Activated CD8-positive, alpha-beta memory T cell treated with anti-CD3 and anti-CD28 coated beads, Interleukin-2, amount 50 U/mL, for 48 hours (primary cell): Measurements from ENCODE around the gene KCNJ6.
"Not testable (repeated sequence)": the region's sequence is repeated elsewhere in the genome, so short reads cannot be mapped to it uniquely, and the experiment has no call there.

Source experiments
- DNase-seq: peaks from one replicate; pipeline ENCODE4 v3.0.0-alpha.2; 2020

The KCNJ6 gene

GRCh38 chr21:37916310-37917051 is at the start of gene KCNJ6:
Gene KCNJ6 (minus strand): TSS chr21:37916457. CDS start chr21:37840682, 75,775 bp downstream.
- DNase-seq: peak; percentile 55

- DNase-seq: no peak
These were observed 49.0 kb upstream of the KCNJ6 start for GRCh38 chr21:37965088-37965805.

DNA sequence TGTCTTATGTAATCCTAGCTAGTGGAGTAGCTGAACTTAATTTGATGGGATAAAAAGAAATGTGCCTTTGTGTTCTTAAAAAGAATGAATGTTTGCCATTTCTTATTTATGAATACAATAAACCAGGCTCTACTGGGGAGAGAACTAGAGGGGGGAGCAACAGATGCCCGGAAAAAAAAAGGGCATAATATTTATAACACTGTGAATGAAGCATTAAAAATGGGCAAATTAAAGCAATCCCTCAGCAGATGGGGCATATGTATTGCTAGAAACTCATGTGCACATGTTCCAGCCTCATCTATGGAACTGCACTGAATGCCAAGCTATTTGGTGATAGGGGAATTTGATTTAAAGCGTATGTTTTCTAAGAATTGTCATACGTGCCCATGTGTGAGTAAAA is 42.3 kb upstream of the KCNJ6 start:
- no peak for DNase-seq

DNA sequence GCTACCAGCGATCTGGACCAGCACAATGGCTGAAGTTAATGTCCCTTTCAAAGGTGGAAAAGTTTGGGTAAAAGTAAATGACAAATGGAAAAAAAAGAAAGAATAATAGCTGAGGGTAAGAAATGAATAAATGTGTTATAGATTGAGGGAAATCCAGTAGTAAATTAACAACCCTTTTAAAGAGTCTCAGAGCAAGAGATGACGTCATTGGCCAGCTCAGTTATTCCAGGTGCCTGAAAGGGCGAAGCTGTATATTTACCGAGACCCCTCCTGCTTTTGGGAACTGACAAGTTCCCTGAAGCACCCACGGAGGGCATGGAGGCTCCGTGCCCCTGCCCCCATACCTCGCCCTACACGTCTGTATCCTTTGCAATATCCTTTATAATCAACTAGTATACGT is 40.5 kb upstream of the KCNJ6 start:
- no peak for DNase-seq

GRCh38 chr21:37945036-37945435 is 28.8 kb upstream of the KCNJ6 start:
- DNase-seq: no peak

DNA sequence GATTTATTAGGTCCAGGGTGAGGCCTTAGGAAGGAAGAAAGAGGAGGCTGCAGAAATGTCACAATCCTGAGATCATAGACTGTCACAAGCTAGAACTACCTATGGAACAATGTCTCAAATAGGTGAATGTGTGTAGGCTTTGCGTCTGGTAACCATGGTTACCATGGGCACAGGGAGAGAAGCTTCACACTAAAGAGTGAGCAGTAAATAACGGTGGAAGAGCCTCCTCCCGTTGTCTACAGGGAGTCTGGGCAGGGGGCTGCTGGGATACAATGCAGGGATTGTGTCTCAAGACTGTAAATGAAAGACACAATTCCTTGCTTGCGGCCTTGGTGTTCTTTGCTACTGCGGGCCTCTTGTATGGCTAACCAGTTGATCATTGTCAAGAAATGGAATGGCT is 28.2 kb upstream of the KCNJ6 start:
- DNase-seq: no peak

DNA sequence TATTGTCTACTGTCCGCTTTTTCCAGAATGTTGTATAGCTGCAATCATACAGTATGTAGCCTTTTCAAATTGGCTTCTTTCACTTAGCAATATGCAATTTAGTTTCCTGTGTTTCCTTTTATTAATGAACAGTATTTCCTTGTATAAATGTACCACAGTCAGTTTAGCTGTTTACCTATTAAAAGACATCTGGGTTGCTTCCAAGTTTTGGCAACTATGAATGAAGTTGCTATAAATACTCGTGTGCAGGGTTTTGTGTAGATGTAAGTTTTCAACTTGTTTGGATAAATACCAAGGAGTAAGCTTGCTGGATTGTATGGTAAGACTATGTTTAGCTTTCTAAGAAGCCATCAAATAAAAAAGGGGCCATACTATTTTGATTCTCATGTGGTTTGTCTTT is 24.4 kb upstream of the KCNJ6 start:
- DNase-seq: no peak

DNA sequence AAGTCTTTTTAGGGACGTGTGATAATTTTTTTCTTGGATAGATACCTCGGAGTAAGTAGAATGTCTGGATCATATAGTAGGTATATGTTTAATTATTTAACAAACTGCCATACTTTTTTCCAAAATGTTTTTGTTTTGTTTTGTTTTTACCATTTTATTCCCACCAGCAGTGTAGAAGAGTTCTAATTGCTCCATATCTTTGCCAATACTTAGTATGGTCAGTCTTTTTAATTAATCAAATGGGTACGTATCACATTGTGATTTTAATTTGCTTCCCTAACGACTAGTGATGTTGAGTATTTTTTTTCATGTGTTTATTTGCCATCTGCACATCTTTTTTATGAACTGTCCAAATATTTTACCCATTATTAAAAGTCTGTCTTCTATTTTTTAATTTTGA is 23.6 kb upstream of the KCNJ6 start:
- DNase-seq: no peak

DNA sequence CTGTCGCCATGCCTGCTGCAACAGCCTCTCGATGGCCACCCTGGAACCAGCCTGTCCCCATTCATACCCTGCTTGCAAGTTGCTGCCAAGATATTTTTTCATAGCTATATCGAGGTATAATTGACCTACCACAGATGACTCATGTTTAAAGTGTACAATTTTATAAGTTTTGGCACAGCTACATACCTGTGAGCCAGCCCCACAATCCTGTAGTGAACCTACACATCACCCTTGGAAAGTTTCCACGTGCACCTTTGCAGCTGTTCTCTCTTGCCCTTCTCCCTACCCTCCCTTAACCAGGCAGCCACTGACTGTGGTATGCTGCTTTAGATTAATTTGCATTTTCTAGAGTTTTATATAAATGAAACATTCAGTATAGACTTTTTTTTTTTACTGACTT is 23.0 kb upstream of the KCNJ6 start:
- no peak for DNase-seq

DNA sequence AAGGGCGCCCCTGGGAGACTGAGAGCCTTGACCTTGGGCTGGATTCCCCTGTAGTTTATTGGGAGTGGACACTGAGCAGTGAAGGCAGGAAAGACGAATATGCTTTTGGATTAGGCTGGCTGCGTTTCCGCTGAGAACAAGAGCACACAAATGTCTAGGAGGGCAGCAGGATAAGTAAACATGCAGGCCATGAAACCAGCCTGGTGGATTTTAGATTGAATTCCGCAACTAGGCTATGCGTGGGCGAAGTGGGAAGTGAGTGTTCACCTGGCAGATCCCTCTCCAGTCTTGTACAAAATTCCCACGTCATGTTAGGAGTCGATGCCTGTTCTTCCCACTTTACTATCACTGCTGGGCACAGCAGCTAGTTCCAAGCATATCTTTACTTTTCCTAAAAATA is 21.4 kb upstream of the KCNJ6 start:
- no peak for DNase-seq

DNA sequence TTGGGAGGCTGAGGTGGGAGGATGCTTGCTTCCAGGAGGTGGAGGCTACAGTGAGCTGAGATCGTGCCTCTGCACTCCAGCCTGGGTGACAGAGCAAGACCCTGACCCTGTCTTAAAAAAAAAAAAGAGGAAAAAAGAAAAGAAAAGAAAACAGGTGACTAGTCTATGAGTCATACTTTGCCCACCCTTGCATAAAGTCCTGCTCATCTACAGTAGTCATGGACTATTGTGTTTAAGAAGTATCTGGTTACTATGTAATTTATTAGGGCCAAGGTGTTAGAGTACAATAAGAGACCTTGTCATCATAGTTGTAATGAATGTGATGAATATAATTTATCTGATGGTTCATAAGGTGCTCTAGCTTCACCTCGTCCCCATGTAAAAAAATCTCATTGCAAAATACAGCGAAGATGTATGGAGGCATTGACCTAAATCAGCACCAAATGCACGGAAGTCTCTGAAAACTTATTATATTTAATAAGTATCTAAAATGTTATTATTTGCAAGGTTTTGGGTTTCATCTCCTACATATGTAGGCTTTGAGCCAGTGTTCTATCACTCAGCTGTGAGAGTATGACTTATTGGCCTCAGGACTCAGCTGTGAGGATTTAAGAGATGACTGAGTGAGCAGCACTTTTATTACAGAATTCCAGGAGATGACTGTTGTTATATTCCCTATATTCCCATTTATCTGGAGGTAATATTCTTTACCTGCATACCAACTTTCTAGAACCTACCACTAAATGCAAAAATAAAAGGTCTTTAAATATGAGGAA is 19.9 kb upstream of the KCNJ6 start:
- DNase-seq: no peak

- DNase-seq: no peak
These were observed 16.7 kb upstream of the KCNJ6 start for GRCh38 chr21:37932936-37933335.

DNA sequence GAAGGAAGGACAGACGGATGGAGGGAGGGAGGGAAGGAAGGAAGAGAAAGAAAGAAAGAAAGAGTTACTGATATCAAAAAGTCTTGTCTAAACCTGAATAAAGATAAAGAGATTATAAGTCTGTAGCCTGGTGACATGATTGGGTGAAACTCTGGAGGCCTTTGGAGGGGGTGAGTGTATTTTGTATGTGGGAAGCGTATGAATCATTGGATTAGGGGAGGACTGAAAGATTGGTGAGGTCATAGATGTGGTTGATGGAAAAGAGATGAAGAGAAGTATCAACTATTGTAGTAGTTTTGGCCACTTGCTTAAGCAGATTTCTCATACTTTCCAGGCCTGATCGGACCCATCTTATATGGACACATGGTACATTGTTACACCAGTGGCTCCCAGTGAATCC is 11.5 kb upstream of the KCNJ6 start:
- no peak for DNase-seq

DNA sequence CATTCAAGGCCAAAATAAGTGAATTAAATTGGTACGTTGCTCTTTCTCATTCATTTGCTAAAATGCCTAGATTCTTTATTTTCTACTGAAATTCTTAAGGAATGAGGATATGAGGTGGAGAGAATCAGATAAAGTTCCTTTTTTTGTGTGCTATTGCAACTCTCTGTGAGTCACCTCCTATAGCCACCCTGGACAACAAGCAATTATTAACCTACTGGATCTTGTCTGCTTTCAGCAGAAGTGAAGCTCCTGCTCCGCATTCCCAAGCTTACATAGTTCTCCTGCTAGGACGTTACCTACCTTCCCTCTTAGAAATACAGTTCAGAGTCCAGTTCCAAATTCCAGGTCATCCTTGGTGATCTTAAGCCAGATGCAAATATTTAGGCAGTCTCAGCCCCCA is 4.8 kb upstream of the KCNJ6 start:
- no peak for DNase-seq

GRCh38 chr21:37920302-37920701 is 4.0 kb upstream of the KCNJ6 start:
- DNase-seq: not testable (repeated sequence)

GRCh38 chr21:37917612-37918011 is 1.4 kb upstream of the KCNJ6 start:
- DNase-seq: no peak

- DNase-seq: no peak
These were observed 332 bp downstream of the KCNJ6 start for GRCh38 chr21:37915941-37916309.

GRCh38 chr21:37915497-37915911 is 753 bp downstream of the KCNJ6 start:
- no peak for DNase-seq

- DNase-seq: no peak
These were observed 3.6 kb downstream of the KCNJ6 start for GRCh38 chr21:37912616-37913015.

DNA sequence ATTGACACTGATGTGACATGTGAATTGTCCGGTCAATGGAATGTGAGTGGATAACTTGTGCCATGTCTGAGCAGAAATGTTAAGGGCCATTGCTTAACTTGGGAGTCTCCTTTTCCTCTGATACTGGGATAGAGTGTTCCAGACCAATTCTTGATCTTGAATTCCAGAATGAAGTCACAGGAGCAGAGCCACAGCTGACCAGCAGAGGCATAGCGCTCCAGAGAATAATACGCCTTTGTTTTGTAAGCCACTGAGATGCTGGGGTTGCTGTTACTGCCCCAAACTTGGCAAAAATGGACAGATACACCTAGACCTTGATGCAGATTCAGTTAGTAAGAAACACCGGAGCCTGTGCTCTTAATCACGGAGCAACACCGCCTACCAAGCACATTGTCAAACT is 6.3 kb downstream of the KCNJ6 start:
- DNase-seq: no peak

DNA sequence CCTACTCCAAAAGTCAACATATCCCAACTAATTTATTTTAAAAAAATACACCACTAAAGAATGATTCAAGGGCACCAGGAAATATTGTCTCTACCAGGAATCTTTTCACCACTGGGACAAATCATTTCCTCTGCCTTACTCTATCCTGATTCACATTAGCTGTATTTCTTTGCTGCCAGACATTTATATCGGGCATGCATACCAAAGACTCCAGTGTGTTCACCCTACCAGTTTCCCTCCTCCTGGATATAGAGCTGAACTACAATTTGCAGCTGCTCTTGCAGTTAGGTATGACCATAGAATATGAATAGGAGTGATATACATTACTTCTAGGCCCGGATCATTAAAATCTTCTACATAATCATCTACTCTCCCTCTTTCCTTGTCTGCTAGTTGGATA is 7.6 kb downstream of the KCNJ6 start:
- DNase-seq: no peak

- no peak for DNase-seq
These were observed 9.2 kb downstream of the KCNJ6 start for GRCh38 chr21:37907076-37907475.

DNA sequence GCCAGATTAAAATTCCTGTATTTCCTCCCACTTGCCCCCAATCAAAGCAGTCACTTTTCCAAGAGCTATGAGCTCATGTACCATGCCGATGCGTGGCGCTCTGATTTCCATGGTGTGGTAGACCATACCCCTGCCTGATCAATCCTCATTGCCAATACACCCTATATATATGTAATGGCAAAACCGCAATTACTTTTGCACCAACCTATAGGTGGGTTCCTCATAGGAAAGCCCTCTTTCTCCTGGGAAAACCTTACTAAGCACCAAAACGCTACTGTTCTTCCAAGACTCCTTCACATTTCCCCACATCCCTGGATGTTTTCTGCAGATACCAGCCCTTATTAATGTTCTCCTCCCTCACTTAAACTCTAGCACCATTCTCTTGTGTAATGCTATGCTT is 11.0 kb downstream of the KCNJ6 start:
- no peak for DNase-seq

- DNase-seq: no peak
These were observed 11.4 kb downstream of the KCNJ6 start for GRCh38 chr21:37904856-37905255.
